GM21529 (cell line): ENCODE results near the gene GAPDHS.

Experiments
- ATAC-seq: cut with Tn5 transposase; IDR thresholded peaks from one replicate; pipeline ENCODE4 v1.9.1; 2021; ENCODE audit not compliant: unreplicated experiment

The GAPDHS gene

GRCh38 chr19:35585848-35586247 is 52.6 kb downstream of the GAPDHS start, which contains the start of gene PMIS2:
TSS of gene PMIS2 (plus strand) at chr19:35586173. CDS start at chr19:35586260, 87 bp downstream.
- ATAC-seq, result no peak

DNA sequence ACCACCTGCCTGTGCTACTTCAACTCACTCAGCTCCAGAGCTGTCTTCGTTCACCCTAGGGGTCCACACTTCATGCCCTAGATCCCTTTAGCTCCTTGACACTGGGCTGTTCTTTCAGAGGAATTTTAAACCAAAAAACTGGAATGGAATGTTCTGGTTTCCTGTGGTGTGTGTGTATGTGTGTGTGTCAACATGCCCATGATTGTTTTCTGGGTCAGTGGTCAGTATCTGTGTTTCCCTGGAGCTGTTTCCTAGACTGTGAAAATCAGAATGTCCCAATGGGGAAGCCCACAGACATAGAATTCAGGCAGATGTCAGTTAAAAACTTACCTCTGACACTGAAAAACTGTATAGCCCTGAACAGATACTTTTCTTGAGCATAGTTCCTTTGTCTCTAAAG is 54.1 kb downstream of the GAPDHS start:
- ATAC-seq, result no peak

DNA sequence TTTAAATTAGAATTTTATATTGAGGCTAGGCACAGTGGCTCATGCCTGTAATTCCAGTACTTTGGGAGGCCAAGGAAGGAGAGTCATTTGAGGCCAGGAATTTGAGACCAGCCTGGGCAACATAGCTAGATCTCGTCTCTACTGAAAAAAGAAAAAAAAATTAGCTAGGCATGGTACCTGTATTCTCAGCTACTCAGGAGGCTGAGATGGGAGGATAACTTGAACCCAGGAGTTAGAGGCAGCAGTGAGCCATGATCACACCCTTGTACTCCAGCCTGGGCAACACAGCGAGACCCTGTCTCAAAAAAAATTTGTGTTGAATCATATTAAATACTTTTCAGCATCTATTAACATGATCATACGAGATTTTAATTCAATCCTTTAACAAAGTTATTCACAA is 57.6 kb downstream of the GAPDHS start:
- no peak for ATAC-seq

- no peak for ATAC-seq
Measured at GRCh38 chr19:35592226-35592625, 59.0 kb downstream of the GAPDHS start.
